GM19452 (cell line): ENCODE results near the gene AFAP1.

Source experiments
- ATAC-seq: cut with Tn5 transposase; IDR thresholded peaks from one replicate; pipeline ENCODE4 v1.9.1; 2021; ENCODE audit not compliant: unreplicated experiment

The AFAP1 gene

DNA sequence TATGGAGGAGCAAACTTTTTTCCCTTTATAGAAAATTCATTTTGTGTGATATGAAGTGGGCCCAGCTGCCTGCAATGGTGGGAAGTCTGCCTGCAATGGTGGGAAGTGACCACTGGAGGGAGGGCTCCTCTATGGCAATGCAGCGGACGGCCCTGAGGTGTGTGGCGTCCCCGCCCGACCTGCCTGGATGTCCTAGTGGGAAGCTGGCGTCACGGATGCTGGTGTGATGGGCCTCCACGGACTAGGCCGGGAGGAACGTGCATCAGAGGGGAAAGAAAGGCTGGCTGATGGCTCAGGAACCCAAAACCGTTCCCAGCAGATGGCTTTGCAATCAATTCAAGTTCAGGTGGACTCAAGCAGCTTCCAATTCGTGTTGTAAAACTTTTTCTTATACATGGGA lies 177.9 kb downstream of the AFAP1 start:
- peak; percentile 78 for ATAC-seq

DNA sequence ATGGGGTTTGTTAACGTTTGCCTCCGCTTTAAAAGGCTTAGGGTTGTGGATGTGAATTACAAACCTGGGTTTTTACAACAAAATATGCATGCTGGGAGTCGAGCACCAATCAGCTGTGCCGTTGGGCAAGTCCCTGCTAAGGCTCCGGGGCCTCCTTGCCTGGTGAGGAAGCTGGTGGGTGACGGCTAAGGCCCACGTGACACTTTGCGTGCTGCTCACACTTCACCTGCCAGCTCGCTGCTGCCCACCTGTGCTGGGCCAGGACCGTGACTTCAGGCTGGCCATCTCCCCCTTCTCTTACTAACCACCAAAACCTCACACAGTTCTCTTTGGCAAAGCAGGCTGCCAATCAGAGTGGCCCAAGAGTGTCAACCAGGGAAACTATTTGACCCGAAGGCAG lies 178.3 kb downstream of the AFAP1 start:
- no peak for ATAC-seq

DNA sequence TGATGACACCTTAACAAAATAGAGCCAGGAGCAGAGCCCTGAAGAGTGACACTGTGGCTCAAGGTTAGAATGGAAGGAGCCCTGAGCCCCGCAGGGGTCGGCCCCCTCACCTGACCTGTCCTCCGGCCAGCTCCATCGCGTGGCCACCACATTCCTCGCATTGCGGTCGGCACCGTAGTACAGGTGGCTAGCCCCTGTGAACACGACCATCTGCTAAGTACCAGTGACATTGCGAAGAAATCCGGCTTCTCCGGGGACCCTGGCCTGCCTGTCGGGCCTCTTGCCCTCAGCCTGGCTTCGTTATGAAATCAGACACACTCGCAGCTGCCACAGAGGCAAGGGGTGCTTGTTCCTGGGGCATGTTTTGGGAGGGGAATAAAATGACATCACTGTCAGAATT lies 179.0 kb downstream of the AFAP1 start:
- no peak for ATAC-seq

DNA sequence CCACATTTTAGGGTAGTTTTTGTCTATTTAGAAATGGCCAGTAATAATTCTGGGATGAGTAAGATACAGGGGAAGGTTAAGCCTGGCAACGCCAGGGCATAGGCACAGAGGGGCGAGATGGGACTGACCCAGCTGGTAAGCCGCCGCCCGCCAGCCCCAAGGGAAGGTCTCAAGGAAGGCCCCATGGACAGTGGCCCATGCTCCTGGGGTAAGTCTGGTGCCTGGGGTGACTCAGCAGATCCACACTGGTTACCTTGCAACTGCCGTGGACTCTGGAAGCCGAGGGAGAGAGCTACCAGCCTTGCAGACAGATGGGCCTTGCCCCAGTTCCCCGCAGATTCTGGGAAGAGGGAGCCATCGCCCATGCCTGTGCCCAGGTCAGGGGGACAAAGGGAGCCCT lies 179.4 kb downstream of the AFAP1 start:
- ATAC-seq: no peak

DNA sequence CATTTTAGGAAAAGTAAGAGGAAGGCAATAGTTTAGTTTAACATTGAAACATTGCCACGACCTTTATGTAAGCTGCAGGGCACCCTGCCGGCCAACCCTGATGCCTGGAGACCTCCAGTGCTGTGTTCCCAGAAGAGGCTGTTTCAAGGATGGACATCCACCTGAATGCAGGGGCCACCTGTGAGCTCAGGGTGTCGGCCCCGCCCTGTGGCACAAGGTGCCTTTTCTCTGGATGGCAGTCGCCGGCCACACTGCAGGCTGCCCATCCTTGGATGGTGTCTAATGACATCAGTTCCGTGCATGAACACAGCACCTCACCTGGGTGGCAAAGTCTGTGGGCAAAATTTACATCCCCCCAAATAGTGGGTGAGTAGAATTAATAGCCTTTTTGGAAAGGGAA lies 180.0 kb downstream of the AFAP1 start:
- no peak for ATAC-seq

DNA sequence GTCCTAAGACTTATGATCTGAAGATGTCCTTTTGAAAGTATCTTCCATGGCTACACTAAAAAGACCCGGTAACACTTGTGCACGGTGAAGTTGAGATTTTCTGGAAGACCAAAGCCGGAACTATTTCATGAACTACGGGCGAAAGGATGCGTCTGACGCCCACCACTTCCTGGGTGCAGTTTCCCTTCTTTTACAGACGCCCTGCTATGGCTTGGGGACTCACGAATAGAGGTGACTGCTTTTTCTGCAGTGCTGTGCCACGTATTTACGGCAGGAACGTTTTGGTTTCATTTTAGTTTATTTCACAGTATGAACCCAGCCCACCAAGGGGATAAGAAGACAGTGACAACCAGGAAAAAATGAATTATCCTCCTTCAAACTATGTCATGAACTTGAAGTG lies 180.4 kb downstream of the AFAP1 start:
- no peak for ATAC-seq

DNA sequence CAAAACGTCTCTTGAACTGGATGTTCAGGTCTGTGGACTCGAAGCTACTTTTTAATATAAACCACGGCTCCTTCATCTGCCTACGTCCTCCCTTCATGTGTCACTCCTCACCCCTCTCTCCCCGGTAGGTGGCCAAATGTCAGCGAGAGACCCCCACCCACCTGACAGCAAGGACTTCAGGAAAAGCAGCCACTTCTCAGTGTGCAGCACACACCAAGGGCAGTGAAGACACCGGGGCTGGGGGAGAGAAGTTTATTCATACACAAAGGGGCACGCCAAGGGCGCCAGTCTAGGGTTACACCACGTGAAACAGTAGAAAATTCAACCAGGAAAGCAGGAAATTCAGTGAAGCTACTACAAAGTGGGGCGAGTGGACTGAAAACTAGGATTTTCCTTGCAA lies 181.2 kb downstream of the AFAP1 start:
- ATAC-seq: no peak

DNA sequence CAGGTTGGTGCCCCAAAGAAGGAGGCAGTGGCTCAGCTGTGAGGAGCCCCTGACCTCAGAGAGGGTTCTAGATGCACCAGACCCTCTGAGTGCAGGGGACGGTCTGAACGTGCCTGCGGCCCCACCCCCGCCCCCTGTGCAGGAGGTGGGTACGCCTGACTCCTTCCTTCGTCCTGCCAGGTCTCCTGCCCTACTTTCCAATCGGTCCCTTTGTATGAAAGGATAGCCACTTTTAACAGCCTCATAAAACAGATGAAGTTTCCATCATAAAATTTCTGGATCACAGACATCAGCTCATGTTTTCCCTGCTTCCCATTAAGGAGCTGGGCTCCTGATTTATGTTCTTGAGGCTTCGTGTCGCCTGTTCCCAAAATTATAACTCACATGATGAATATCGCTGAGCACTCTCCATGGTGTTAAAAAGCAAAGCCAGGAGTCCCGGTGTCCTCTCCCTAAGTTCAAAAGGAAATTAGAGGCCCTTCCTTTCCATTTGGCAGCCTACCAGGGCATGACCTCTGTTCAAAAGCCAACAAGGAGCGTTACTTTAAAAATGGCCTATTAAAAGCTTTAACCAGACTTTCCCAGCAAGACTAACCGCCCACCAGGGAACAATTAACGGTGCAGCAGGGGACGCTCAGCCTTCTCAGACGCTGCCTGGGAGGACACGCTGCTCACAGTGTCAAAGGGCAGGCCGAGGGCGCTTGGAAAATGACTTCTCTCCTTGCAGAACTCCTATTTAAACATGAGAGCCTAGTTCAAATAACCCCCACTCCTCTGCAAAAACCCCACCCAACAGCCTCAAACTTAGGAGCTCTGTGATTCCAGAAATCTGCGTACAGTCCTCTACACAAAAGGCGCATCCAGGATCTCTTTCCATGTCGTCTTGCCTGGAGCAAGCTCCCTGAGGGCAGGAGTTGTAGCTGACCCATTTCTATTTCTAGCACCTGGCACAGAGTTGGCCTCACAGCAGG lies 181.9 kb downstream of the AFAP1 start:
- no peak for ATAC-seq

DNA sequence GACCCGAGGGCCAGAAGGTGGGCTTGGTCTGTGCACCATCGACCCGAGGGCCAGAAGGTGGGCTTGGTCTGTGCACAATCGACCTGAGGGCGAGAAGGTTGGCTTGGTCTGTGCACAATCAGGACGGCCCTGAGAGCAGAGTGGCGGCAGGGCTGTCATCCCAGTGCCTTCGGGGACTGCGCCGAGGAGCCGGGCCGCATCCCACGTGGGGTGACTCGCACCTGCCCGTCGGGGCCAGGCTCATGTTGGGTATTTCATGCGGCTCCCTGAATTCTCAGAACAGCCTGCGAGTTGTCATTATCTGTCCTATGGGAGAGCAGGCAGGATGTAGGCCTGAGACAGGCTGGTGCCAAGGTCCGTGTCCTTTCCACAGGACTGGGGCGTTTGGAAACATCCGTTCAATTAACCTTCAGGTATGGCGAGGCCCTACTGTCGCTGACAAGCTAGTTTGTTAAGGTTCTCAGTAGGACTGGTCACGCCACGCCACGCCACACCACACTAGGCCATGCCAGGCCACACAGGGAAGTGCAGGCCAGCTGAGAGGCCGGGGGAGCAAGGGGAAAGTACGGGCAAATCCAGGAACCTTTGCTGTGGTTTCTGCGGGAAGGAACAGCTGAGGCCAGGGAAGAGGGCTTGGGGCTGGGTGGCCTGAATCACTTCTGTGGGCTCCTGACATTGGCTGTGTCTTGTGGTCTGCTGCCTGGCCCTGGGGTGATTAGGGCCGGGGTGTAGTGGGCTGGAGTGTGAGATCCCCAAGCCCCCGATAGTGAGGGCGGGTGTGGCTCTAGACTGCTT lies 182.9 kb downstream of the AFAP1 start:
- ATAC-seq: no peak

DNA sequence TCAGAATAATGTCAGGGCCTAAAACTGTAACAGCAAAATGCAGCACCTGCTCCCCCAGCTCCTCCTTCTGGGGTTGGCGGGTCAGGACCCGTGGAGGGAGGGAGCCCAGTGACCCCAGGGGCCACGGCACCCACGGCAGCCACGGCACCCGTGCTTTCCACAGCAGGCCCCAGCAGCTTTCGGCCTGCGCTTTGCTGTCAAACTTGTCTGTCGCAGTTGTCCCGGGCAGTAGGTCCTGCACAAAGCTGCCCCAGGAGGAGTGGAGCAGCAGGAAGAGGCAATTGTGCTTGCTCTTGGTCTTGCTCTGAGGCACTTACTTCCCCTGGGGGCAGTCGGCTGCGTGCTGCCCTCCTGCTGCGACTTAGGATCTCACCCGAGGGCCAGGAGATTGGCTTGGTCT lies 183.6 kb downstream of the AFAP1 start:
- ATAC-seq: no peak

DNA sequence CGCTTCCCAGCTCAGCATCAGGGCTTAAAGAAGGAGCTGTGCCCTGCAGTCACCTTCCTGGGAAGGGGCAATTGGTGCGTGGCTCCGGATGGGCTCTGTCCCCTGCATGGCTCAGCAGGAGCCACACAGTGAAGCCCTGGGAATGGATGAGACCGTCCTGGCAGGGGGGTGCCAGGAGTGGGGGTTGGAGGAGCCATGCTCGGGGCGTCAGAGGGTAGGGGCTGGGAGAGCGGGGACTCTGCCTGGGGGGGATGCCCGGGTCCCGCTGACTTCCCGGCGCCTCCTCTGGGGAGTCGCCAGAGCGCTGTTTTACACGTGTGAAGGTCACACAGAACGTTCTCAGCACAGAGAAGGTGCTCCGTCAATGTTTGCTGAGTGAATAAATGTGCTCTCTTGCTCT lies 184.1 kb downstream of the AFAP1 start:
- ATAC-seq: no peak

DNA sequence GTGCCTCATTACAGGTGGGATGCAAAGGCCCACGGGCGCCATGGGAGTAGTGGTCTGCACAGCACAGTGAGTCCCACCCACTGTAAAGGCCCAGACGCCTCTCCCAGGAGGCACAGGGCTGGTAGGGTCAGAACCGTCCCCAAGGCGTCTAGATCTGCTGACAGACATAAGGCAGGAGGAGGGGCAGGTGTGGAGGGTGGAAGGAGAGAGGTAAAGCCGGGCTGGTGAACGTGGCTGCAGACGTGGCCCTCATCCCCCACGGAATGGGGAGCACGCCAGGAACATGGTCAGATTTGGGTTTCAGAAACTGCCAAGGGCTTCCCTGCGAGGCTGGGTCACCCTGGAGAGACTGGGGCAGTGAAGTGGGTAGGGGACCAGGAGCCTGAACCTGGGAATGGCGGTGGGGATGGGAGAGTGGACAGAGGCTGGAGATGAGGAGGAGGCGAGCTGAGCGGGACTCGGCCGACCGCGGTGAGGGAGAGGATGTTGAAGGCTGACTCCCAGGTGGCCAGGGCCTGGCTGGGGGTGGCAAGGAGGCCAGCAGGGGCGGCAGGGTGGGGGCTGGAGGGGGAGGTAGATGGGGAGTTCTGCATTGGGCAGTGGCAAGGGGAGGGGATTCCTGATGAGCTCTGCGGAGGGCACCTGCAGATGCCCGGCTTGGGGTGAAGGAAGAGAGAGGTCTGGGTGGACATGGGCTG lies 184.9 kb downstream of the AFAP1 start:
- ATAC-seq: no peak

DNA sequence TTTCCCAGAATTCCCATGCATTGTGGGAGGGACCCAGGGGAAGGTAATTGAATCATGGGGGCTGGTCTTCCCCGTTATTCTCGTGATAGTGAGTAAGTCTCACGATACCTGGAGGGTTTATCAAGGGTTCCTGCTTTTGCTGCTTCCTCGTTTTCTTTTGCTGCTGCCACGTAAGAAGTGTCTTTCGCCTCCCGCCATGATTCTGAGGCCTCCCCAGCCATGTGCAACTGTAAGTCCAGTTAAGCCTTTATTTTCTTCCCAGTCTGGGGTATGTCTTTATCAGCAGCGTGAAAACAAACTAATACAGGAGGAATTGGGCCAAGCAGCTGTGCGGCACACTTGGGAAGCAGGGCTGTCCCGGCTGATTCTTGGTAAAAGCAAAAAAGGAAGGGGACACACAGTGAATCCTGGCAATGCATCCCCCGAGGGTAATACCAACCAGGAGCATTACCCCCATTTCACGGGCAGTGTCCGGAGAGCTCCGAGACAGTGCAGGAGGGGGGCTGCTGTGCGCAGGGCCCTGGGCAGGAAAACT lies 185.7 kb downstream of the AFAP1 start:
- ATAC-seq: no peak

DNA sequence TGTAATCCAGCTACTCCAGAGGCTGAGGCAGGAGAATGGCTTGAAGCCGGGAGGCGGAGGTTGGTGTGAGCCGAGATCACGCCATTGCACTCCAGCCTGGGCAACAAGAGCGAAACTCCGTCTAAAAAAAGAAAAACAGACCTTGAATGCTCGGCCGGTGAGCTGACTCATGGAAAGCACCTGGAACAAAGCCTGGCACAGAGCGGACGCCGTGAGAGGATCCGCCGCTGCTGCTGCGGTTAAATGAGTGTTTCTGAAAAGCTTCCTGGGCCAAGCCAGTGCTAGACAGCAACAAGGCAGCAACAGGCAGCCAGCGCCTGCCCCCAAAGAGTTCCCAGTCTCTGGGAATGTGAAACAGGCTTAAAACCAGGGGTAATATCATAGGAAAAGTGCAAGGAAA lies 186.4 kb downstream of the AFAP1 start:
- ATAC-seq: no peak

DNA sequence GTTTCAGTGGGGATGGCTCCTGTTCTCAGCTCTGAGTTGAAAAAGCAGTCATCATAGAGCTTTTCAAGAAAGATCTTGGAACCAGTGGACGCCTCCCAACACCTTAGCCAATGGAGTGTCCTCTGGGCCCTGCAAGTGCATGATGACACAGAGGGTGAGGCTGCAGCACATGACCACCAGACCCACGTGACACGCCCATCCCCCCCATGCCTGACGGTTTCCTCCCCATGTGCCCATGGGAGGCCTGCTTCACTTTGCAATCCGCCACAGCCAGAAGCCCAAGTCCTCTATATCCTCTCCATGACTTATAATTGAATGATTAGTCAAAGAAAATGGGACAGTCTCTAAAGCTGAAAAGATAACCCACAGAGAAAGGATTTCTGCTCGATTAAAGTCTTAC lies 187.0 kb downstream of the AFAP1 start:
- no peak for ATAC-seq

DNA sequence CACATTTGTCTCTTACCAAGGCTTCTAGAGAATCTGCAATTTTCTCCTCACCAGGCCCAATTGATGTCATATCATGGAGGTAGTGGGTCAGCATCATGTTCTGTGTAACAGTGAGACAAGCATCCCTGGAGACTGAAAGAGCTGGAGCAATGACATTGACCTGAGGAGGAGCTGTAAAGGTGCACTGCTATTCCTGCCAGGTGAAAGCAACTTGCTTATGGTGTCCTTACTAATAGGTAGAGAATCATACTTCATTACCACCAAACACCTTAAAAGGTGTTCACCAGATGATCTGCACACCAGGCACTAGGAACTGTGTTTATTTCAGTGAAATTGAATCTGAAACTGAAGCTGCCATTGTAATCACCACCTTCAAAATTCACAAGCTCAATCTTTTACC lies 188.7 kb downstream of the AFAP1 start:
- ATAC-seq: no peak

DNA sequence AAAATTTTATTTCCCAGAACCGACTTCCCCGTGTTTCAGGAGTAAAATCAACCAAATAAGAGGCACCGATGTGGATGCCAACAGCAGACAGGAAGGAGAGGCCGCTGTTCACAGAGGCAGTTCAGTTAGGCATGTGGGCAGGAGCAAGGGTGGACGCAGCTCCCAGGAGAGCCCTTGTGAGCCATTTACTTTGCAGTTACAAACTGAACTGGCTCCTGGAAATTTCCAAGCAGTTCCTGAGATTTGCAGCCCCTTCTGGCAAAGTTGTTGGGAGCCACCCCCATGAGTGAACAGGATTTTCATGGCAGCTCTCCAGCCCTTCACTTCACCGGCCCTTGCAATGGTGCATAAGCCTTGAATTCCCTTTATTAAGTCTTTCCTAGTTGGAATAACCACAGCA lies 189.1 kb downstream of the AFAP1 start:
- ATAC-seq: no peak

DNA sequence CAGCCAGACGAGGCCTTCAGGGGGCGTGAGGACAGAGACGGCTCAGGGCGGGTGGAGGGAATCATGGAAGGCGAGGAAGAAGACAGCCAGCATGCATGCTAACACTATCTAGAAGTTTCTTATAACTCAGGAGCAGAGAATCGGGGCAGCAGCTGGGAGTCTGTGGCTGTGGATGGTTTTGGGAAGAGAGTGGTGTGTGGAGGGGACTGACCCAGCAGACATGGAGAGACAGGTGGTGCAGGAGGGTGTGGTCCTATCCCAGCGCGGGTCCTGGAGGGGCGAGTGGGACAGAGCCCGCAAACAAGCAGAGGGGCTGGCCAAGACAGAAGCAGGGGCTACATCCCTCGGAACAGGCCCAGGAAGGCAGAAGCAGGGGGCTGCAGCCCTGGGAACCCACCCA lies 192.1 kb downstream of the AFAP1 start:
- no peak for ATAC-seq

DNA sequence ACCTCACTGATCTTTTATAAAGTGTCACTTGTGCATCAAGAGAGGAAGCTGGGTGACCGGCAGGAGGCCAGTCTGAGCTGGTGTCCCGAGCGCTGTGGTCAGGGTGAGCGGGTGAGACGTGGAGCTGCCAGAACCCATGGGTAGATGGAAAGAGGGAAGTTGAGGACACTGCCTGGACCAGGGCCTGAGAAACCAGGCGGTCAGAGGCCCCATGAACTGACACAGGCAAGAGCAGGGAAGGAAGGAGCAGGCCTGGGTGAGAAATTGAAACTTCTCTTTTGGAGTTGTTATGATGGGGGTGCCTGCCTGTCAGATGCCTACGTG lies 192.6 kb downstream of the AFAP1 start:
- no peak for ATAC-seq

DNA sequence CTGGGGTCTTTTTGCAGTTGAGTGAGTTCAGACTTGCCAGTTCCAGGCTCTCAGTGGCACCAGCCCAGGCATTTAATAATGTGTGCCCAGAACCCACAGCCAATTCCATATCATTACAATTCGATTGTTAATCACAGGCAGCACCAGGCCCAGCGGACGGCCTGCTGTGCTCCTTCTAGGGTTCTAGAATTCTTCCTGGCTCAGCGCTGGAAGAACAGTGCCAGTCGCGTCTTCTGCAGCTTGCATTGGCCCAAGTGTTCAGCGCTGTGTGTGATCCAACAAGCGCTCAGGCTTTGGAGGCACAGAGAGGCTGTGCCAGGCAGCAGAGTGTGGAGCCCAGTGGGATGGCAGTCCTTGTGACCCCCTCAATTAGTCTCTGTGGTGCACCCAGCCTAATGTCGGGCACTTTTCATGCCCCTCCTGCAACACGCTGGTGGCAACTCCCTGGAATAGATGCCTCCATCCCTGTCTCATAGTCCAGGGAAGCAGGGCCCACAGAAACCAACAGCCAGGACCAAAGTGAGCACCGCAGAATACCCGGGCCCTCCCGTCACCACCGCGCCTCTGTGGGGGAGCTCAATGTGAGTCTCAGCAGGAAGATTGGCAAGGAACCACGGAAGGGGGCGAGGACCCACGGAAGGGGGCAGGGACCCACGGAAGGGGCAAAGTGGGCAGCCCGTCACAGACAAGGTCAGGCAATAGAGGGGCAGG lies 193.2 kb downstream of the AFAP1 start:
- ATAC-seq: no peak
